HepG2 (cell line): Measurements from ENCODE around the gene C1orf35. TPM values are rescaled to one million over a fixed set of nuclear protein-coding genes. Genes with fewer than 3 reads are reported as not detected.

Experiments
- CBFB ChIP-seq: sonication (generic); formaldehyde crosslinking; IDR thresholded peaks from 2 replicates; pipeline ENCODE4 v1.4.0; 2020; ENCODE audit warnings: missing genetic modification reagents
- ETV6 ChIP-seq: sonication (generic); formaldehyde crosslinking; conservative IDR thresholded peaks from 2 replicates; pipeline ENCODE4 v1.4.0; 2020; ENCODE audit warnings: missing genetic modification reagents
- HNRNPL ChIP-seq: fragments of 200-400 bp; formaldehyde crosslinking; IDR thresholded peaks from 2 replicates; pipeline ENCODE4 v1.6.1; 2017; ENCODE audit warnings: mild to moderate bottlenecking, low read depth, low read length
- KDM5B ChIP-seq: sonication (generic); formaldehyde crosslinking; IDR thresholded peaks from 2 replicates; pipeline ENCODE4 v1.4.0; 2020; ENCODE audit warnings: missing genetic modification reagents, mild to moderate bottlenecking, borderline replicate concordance
- MATR3 ChIP-seq: sonication (generic); formaldehyde crosslinking; IDR thresholded peaks from 2 replicates; pipeline ENCODE4 v1.4.0; 2020; ENCODE audit warnings: missing genetic modification reagents
- NONO ChIP-seq, 2 experiments: fragments of 450-650 bp in 1 of 2; sonication (generic) in 1 of 2; formaldehyde crosslinking in 1 of 2; IDR thresholded peaks in 1 of 2; conservative IDR thresholded peaks in 1 of 2; 2 replicates each; pipeline versions ENCODE4 v1.6.1 to v1.8.0; 2017 to 2022; ENCODE audit warnings: mild to moderate bottlenecking in 1 of 2, missing genetic modification reagents in 1 of 2, moderate library complexity in 1 of 2
- PRPF4 ChIP-seq: fragments of 200-400 bp; formaldehyde crosslinking; IDR thresholded peaks from 2 replicates; pipeline ENCODE4 v1.6.1; 2016; ENCODE audit warnings: low read length, low read depth; ENCODE audit not compliant: poor library complexity, severe bottlenecking
- SMAD9 ChIP-seq: sonication (generic); formaldehyde crosslinking; IDR thresholded peaks from 2 replicates; pipeline ENCODE4 v1.5.1; 2020; ENCODE audit warnings: mild to moderate bottlenecking, missing genetic modification reagents
- U2AF2 ChIP-seq: fragments of 200-400 bp; formaldehyde crosslinking; IDR thresholded peaks from 2 replicates; pipeline ENCODE4 v1.6.1; 2017; ENCODE audit warnings: low read depth, mild to moderate bottlenecking, low read length
- ZNF569 ChIP-seq: sonication (generic); formaldehyde crosslinking; IDR thresholded peaks from 2 replicates; pipeline ENCODE4 v1.5.0; 2020; ENCODE audit warnings: mild to moderate bottlenecking, missing genetic modification reagents, moderate library complexity, borderline replicate concordance
- ZNF782 ChIP-seq: sonication (generic); formaldehyde crosslinking; IDR thresholded peaks from 2 replicates; pipeline ENCODE4 v1.4.0; 2020; ENCODE audit warnings: missing genetic modification reagents, mild to moderate bottlenecking, borderline replicate concordance
- ZNF816 ChIP-seq: sonication (generic); formaldehyde crosslinking; IDR thresholded peaks from 2 replicates; pipeline ENCODE4 v1.8.0; 2022; ENCODE audit warnings: missing genetic modification reagents, mild to moderate bottlenecking, borderline replicate concordance
- ZNF883 ChIP-seq: sonication (generic); formaldehyde crosslinking; IDR thresholded peaks from 2 replicates; pipeline ENCODE4 v1.5.1; 2020; ENCODE audit warnings: mild to moderate bottlenecking, missing genetic modification reagents; ENCODE audit errors: not compliant biosample characterization
- polyA plus RNA-seq, 8 experiments: library from polyadenylated mRNA; depleted of rRNA in 3 of 8; stranded (reverse) in 7 of 8; unstranded in 1 of 8; fragments of >200 nt; fragmentation: Illumina TruSeq in 4 of 8; extraction: Trizol in 4 of 8; gene quantifications; 2 replicates each; pipeline versions ENCODE4 v1.2.1 to v1.2.3, GENCODE V29; 2011 to 2016; ENCODE audit warnings: low read depth in 4 of 8, missing spikeins in 1 of 8, mixed read lengths in 1 of 8; ENCODE audit not compliant: insufficient read depth in 1 of 8
- total RNA-seq, 5 experiments: library from RNA; depleted of rRNA; stranded (reverse); fragments of >200 nt; fragmentation: Illumina TruSeq; extraction: Trizol; gene quantifications; 2 replicates each; pipeline ENCODE4 v1.2.3, GENCODE V29; 2016; ENCODE audit warnings: low read depth in 1 of 5
- TF ChIP-seq, protein P1 (sequence below): sonication (generic); formaldehyde crosslinking; IDR thresholded peaks from 2 replicates; pipeline ENCODE4 v1.8.0; 2023; ENCODE audit warnings: mild to moderate bottlenecking, missing genetic modification reagents
- TF ChIP-seq, protein P2 (sequence below): sonication (generic); formaldehyde crosslinking; conservative IDR thresholded peaks from 2 replicates; pipeline ENCODE4 v1.8.1; 2023; ENCODE audit warnings: missing genetic modification reagents
- TF ChIP-seq, protein P3 (sequence below): sonication (generic); formaldehyde crosslinking; IDR thresholded peaks from 2 replicates; pipeline ENCODE4 v1.4.0; 2020; ENCODE audit warnings: missing genetic modification reagents
- TF ChIP-seq, protein P4 (sequence below): sonication (generic); formaldehyde crosslinking; IDR thresholded peaks from 2 replicates; pipeline ENCODE4 v1.4.0; 2020; ENCODE audit warnings: missing genetic modification reagents, mild to moderate bottlenecking, borderline replicate concordance
- TF ChIP-seq, protein P5 (sequence below): sonication (generic); formaldehyde crosslinking; IDR thresholded peaks from 2 replicates; pipeline ENCODE4 v1.5.0; 2020; ENCODE audit warnings: missing genetic modification reagents
- TF ChIP-seq, protein P6 (sequence below): sonication (generic); formaldehyde crosslinking; IDR thresholded peaks from 2 replicates; pipeline ENCODE4 v1.4.0; 2020; ENCODE audit warnings: missing genetic modification reagents, borderline replicate concordance

Gene C1orf35
- total and polyA plus RNA-seq, 2 of the 13 experiments (the other 11 are each of a cell fraction or from before 2014, with no cell fraction given), result 8.1 to 19.3 TPM

DNA sequence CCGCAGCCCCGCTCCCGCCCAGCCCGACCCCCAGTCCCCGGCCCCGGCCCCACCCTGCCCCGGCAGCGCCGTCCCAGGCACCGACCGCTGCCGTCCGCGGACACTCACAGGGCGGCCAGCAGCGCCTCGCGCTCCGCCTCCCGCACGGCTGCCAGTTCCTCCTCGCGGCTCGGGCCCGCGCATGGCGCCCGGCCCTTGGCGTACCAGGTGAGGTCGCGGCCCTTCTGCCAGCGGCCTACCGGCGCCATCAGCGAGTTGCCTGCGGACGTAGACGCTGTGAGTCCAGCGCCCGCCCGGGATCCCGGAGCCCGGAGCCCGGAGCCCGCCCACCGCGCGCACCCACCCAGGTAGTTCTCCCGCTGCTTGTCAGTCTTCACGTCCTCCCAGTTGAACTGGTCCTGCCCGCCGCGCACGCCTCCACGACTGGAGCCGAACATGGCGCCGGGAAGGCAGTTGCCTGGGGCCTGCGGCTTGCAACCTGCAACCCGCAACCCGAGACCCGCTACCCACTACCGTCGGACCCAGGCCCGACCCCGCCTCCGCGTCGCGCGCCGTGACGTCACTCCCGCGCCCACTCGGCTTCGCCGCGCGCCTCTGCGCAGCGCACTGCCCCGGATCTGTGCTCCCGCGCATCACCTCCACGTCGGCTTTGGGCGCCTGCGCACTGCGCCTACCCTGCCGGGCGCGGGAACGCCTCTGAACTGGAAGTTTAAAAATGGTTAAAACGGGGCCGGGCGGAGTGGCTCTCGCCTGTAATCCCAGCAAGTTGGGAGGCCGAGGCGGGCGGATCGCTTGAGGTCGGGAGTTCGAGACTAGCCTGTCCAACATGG is at the start of gene C1orf35 (continued):
- TF ChIP-seq, protein P1, sequence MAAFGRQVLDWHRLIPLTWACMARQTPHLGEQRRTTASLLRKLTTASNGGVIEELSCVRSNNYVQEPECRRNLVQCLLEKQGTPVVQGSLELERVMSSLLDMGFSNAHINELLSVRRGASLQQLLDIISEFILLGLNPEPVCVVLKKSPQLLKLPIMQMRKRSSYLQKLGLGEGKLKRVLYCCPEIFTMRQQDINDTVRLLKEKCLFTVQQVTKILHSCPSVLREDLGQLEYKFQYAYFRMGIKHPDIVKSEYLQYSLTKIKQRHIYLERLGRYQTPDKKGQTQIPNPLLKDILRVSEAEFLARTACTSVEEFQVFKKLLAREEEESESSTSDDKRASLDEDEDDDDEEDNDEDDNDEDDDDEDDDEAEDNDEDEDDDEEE (CRISPR knock-in tag), result no peak
- no peak for TF ChIP-seq HNRNPL
- peak; percentile 54; the same call in 1 of the 2 replicates for TF ChIP-seq KDM5B (CRISPR knock-in tag)
- TF ChIP-seq, protein P2, sequence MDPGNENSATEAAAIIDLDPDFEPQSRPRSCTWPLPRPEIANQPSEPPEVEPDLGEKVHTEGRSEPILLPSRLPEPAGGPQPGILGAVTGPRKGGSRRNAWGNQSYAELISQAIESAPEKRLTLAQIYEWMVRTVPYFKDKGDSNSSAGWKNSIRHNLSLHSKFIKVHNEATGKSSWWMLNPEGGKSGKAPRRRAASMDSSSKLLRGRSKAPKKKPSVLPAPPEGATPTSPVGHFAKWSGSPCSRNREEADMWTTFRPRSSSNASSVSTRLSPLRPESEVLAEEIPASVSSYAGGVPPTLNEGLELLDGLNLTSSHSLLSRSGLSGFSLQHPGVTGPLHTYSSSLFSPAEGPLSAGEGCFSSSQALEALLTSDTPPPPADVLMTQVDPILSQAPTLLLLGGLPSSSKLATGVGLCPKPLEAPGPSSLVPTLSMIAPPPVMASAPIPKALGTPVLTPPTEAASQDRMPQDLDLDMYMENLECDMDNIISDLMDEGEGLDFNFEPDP (CRISPR knock-in tag), result no peak
- no peak for TF ChIP-seq PRPF4
- TF ChIP-seq SMAD9, result no peak
- no peak for TF ChIP-seq ZNF883 (CRISPR knock-in tag)
- no peak for TF ChIP-seq MATR3
- TF ChIP-seq, protein P3, sequence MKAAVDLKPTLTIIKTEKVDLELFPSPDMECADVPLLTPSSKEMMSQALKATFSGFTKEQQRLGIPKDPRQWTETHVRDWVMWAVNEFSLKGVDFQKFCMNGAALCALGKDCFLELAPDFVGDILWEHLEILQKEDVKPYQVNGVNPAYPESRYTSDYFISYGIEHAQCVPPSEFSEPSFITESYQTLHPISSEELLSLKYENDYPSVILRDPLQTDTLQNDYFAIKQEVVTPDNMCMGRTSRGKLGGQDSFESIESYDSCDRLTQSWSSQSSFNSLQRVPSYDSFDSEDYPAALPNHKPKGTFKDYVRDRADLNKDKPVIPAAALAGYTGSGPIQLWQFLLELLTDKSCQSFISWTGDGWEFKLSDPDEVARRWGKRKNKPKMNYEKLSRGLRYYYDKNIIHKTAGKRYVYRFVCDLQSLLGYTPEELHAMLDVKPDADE (CRISPR knock-in tag), result peak; percentile 47; the same call in 1 of the 2 replicates
- TF ChIP-seq, protein P4, sequence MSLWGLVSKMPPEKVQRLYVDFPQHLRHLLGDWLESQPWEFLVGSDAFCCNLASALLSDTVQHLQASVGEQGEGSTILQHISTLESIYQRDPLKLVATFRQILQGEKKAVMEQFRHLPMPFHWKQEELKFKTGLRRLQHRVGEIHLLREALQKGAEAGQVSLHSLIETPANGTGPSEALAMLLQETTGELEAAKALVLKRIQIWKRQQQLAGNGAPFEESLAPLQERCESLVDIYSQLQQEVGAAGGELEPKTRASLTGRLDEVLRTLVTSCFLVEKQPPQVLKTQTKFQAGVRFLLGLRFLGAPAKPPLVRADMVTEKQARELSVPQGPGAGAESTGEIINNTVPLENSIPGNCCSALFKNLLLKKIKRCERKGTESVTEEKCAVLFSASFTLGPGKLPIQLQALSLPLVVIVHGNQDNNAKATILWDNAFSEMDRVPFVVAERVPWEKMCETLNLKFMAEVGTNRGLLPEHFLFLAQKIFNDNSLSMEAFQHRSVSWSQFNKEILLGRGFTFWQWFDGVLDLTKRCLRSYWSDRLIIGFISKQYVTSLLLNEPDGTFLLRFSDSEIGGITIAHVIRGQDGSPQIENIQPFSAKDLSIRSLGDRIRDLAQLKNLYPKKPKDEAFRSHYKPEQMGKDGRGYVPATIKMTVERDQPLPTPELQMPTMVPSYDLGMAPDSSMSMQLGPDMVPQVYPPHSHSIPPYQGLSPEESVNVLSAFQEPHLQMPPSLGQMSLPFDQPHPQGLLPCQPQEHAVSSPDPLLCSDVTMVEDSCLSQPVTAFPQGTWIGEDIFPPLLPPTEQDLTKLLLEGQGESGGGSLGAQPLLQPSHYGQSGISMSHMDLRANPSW (CRISPR knock-in tag), result 0 out of 2 replicates have a peak, but pooled peaks have one; percentile 54
- TF ChIP-seq ZNF569 (CRISPR knock-in tag), result no peak
- TF ChIP-seq ETV6 (CRISPR knock-in tag), result peak; percentile 84
- no peak for TF ChIP-seq ZNF816 (CRISPR knock-in tag)
- peak; percentile 67 for TF ChIP-seq CBFB (CRISPR knock-in tag)
- TF ChIP-seq NONO (IDR thresholded peaks at IDR 0.05), result no peak
- TF ChIP-seq NONO (CRISPR knock-in tag; conservative IDR thresholded peaks at IDR 0.05), result peak; percentile 94
- TF ChIP-seq ZNF782 (CRISPR knock-in tag), result peak; percentile 88; the same call in 1 of the 2 replicates
- TF ChIP-seq, protein P5, sequence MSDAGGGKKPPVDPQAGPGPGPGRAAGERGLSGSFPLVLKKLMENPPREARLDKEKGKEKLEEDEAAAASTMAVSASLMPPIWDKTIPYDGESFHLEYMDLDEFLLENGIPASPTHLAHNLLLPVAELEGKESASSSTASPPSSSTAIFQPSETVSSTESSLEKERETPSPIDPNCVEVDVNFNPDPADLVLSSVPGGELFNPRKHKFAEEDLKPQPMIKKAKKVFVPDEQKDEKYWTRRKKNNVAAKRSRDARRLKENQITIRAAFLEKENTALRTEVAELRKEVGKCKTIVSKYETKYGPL, result no peak
- TF ChIP-seq, protein P6, sequence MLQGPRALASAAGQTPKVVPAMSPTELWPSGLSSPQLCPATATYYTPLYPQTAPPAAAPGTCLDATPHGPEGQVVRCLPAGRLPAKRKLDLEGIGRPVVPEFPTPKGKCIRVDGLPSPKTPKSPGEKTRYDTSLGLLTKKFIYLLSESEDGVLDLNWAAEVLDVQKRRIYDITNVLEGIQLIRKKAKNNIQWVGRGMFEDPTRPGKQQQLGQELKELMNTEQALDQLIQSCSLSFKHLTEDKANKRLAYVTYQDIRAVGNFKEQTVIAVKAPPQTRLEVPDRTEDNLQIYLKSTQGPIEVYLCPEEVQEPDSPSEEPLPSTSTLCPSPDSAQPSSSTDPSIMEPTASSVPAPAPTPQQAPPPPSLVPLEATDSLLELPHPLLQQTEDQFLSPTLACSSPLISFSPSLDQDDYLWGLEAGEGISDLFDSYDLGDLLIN (CRISPR knock-in tag), result peak; percentile 62; the same call in 1 of the 2 replicates
- TF ChIP-seq U2AF2, result no peak
